Fibroblast of the aortic adventitia (primary cell): Measurements from ENCODE around the gene SYT1. TPM values are rescaled to one million over a fixed set of nuclear protein-coding genes. Genes with fewer than 3 reads are reported as not detected.
A peak's percentile ranks its signal among the peaks of the same experiment; 100 is the strongest.

ENCODE experiments used
- DNase-seq: peaks from one replicate; pipeline ENCODE4 v3.0.0-alpha.2; 2010; ENCODE audit warnings: low read depth
- H3K4me3 ChIP-seq: 2 replicates; pipeline ENCODE4 v1.5.1; 2011; ENCODE audit warnings: low read depth, mild to moderate bottlenecking, control low read depth, low read length, moderate library complexity
- total RNA-seq: library from RNA; depleted of rRNA; stranded (reverse); fragments of >200 nt; gene quantifications from 2 replicates; pipeline ENCODE4 v1.2.3, GENCODE V29; 2012; ENCODE audit warnings: low replicate concordance
- TF ChIP-seq, protein P1 (sequence below): IDR thresholded peaks from 2 replicates; pipeline ENCODE4 v1.5.1; 2011; ENCODE audit warnings: mild to moderate bottlenecking, low read length, control low read depth, inconsistent platforms; ENCODE audit not compliant: insufficient read depth

Gene SYT1
- total RNA-seq, 1 donor, result 43.3 TPM

DNA sequence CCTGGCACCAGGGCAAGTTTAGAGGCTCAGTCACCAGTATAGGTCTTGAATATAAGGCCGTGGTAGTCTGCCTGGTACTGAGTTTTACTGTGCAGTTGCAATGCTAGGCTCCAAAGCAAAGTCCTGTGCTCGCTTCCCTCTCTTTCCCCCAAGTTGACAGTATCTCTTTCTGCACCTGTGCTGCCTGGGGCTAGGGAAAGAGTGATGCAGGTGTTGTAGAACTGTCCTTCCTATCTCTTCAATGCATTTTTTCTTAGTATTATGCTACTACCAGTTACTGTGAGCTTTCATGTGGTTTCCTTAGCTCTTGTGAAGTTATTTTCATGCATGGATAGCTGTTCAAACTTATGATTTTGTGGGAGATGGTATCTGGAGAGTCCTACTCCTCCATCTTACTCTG lies 359.2 kb downstream of the SYT1 start:
- TF ChIP-seq, protein P1, sequence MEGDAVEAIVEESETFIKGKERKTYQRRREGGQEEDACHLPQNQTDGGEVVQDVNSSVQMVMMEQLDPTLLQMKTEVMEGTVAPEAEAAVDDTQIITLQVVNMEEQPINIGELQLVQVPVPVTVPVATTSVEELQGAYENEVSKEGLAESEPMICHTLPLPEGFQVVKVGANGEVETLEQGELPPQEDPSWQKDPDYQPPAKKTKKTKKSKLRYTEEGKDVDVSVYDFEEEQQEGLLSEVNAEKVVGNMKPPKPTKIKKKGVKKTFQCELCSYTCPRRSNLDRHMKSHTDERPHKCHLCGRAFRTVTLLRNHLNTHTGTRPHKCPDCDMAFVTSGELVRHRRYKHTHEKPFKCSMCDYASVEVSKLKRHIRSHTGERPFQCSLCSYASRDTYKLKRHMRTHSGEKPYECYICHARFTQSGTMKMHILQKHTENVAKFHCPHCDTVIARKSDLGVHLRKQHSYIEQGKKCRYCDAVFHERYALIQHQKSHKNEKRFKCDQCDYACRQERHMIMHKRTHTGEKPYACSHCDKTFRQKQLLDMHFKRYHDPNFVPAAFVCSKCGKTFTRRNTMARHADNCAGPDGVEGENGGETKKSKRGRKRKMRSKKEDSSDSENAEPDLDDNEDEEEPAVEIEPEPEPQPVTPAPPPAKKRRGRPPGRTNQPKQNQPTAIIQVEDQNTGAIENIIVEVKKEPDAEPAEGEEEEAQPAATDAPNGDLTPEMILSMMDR, result no peak
- H3K4me3 ChIP-seq, result no peak overlapping the region
- DNase-seq, result no peak

DNA sequence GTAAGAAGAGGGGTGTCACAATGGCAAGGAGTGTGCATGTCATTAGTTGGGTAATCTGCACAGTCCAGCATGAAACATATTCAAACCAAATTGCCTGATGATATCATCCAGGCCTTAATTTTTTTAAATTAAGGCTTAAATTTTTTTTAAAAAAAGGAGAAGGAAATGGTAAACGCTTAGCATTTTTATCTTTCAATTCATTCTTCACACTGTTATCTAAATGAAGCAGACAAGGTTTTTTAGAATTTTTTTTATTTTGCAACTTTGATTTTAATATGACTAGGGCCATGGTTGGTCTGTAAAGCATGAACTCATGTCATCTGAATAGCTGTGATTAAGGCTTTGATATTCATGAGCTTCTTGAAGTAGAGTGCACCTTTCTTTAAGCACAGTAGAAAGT lies 362.5 kb downstream of the SYT1 start:
- no peak overlapping the region for H3K4me3 ChIP-seq
- TF ChIP-seq, protein P1, result no peak
- no peak for DNase-seq

DNA sequence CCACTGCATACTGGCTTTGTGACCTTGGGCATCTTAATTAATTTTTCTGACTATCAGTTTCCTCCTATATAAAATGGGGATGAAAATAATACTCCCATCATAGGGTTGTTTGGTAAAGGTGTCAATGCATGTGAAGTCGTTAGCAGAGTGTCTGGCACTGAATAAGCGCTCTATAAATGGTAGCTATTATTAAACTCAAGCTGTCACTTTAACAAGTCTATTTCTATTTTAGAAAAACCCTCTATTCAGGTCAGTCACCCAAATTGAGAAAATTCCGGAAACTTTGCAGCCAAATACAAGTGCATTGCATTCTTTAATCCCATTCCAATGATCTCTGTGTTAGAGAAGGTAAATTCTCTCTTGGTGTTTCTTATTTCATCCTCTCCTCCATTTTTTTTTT lies 363.1 kb downstream of the SYT1 start:
- DNase-seq, result no peak
- no peak overlapping the region for H3K4me3 ChIP-seq
- TF ChIP-seq, protein P1, result no peak

DNA sequence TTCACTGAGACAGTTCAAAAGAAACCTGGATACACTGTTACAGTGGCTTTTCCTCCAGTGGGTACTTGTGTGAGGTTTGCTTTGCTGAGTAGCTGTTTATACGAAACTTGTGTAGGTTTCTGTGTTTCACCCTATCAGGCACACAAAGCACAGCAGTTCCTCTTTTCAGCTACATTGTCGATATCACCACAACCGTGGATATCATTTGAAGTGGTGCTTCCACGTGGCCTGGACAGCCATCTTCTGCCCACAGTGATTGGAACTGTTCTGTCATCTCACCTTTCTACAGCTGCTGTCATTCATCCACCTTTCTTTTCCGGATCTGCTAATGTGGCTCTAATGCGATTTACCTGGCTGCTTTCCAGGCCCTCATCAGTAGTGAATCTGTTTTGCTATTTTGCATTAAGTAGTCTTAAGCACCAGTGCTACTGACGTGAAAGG lies 368.8 kb downstream of the SYT1 start:
- TF ChIP-seq, protein P1, result no peak
- H3K4me3 ChIP-seq, result no peak overlapping the region
- no peak for DNase-seq

DNA sequence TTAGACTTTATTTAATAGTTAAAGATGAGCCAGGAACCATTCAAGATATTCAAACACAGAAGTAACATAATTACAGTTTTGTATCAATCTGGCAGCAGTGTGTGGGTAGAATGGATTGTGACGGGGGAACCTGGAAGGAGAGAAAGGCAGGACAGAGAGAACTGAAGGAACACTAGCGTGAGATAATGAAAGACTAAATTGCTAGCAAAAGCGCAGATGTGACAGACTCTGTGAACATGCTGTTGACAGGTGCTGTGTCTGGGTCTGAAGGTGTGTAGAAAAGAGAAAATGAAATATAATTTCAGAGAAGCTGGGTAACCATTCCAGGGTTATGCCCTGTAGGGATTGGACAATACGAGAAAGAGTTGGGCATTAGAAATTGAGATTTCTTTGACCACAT lies 372.3 kb downstream of the SYT1 start:
- H3K4me3 ChIP-seq, result no peak overlapping the region
- TF ChIP-seq, protein P1, result no peak
- no peak for DNase-seq

DNA sequence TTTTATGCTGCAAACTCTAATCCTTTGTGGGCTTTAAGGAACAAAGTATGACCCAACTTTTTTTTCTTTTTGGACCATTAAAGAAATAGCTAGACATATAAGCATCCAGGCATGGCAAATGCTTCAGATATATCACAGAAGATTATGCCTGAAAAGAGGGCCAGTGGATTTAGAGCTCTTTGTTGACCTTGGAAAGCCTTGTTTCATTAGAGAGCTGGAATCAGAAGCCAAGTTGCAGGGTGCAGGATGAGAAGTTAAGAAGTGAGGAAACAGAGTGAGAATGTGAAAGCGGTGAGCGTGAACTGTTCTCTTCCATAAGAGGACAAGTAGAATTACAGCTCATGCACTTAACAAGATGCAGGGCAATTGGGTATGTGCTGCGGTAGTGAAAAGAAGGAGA lies 373.7 kb downstream of the SYT1 start:
- DNase-seq, result peak; percentile 27
- H3K4me3 ChIP-seq, result no peak overlapping the region
- TF ChIP-seq, protein P1, result no peak

DNA sequence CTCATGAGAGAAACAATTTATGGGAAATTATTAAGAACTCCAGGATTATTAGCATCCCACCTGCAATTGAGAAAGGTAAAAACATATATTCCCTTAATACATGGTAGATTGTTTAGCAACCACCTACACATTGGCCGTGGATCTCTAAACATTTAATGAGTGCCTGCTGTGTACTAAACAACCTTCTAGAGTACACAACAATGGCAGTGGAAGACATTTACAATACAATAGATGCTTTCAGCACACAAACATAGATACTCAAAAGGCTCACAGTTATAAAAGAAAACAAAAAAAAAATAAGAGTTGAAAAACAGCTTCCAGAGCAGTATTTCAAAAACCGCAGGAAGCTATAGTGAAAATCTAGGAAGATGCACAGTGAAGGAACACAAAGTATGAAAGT lies 382.9 kb downstream of the SYT1 start:
- no peak overlapping the region for H3K4me3 ChIP-seq
- no peak for DNase-seq
- TF ChIP-seq, protein P1, result no peak
